Vagina (tissue), 2 donors: ENCODE data around the gene MPST.

ENCODE experiments used
- CTCF ChIP-seq, 3 experiments: fragments of 450-650 bp in 2 of 3; fragments of 200-600 bp in 1 of 3; sonication (generic) in 1 of 3; IDR thresholded peaks; one replicate each; pipeline ENCODE4 v1.5.1; 2017 to 2019; ENCODE audit warnings: antibody characterized with exemption in 3 of 3, mild to moderate bottlenecking in 2 of 3, moderate library complexity in 2 of 3
- POLR2A ChIP-seq, 2 donors: fragments of 450-650 bp; IDR thresholded peaks; one replicate each; pipeline ENCODE4 v1.6.1; 2017; ENCODE audit warnings: antibody characterized with exemption in 2 of 2, mild to moderate bottlenecking in 2 of 2, moderate library complexity in 2 of 2
- POLR2AphosphoS5 ChIP-seq, 2 donors: sonication (generic); formaldehyde crosslinking; IDR thresholded peaks; one replicate each; pipeline ENCODE4 v1.9.0; 2017; ENCODE audit warnings: antibody characterized with exemption in 2 of 2, mild to moderate bottlenecking in 2 of 2, low read depth in 1 of 2; ENCODE audit not compliant: insufficient read depth in 1 of 2

GRCh38 chr22:37045958-37046357 lies 26.4 kb downstream of the MPST start:
- TF ChIP-seq CTCF (IDR thresholded peaks at IDR 0.05), result no peak
- no peak for TF ChIP-seq POLR2A (IDR thresholded peaks at IDR 0.05)
- no peak for TF ChIP-seq POLR2AphosphoS5 (IDR thresholded peaks at IDR 0.05; ENCODE audit: insufficient read depth in 1 of 2, low read depth in 1 of 2)
